ENCODE data around the gene ATXN3. TPM values are rescaled to one million over a fixed set of nuclear protein-coding genes. Genes with fewer than 3 reads are reported as not detected.

Gene ATXN3
- polyA plus RNA-seq, 1 of the 3 experiments (the other 2 are of a cell fraction) = 10.2 TPM

GRCh38 chr14:92143309-92143708, 36.9 kb upstream of the ATXN3 start:
- 93% methylated on average over 4 of the region's 4 CpGs for WGBS (ENCODE audit: low lambda C conversion rate)

GRCh38 chr14:92135269-92135668, 28.9 kb upstream of the ATXN3 start:
- H3K36me3 ChIP-seq (replicated peaks in 1 of 2; ENCODE audit: control insufficient read depth in 1 of 2, insufficient read depth in 2 of 2, low read length in 1 of 2) = peaks cover 55 to 88% of the 10 kb centered on the region in 2 experiments
- no peak overlapping the region for H3K4me2 ChIP-seq
- H3K79me2 ChIP-seq (ENCODE audit: insufficient read depth) = 0 out of 2 replicates have a peak, but pooled peaks cover 3% of the 10 kb centered on the region
- H3K9ac ChIP-seq = no peak overlapping the region
- no peaks in the 10 kb centered on the region for H3K9me2 ChIP-seq
- DNase-seq = peak; percentile 22
- no peak overlapping the region for H3K27ac ChIP-seq (ENCODE audit: low read depth in 2 of 2, low read length in 1 of 2)
- TF ChIP-seq NRF1 (IDR thresholded peaks at IDR 0.05; ENCODE audit: low read depth, low read length) = no peak
- peak; percentile 78 for TF ChIP-seq CTCF (IDR thresholded peaks at IDR 0.05)
- peak; percentile 60 for TF ChIP-seq RAD21 (IDR thresholded peaks at IDR 0.05; ENCODE audit: low read length)
- no peak for TF ChIP-seq GATA2 (CRISPR knock-in tag; IDR thresholded peaks at IDR 0.05)
- TF ChIP-seq RCOR1 (IDR thresholded peaks at IDR 0.05; ENCODE audit: low read length) = no peak
- no peak for TF ChIP-seq RXRA (IDR thresholded peaks at IDR 0.05; ENCODE audit: borderline replicate concordance, low read depth)
- TF ChIP-seq SMC3 (IDR thresholded peaks at IDR 0.05; ENCODE audit: low read depth, low read length) = peak; percentile 30; the same call in 1 of the 2 replicates
- H3K4me1 ChIP-seq (ENCODE audit: control insufficient read depth in 1 of 2, insufficient read depth in 2 of 2, low read depth in 1 of 2, low read length in 1 of 2) = no peaks in the 10 kb centered on the region
- 92% methylated on average over 1 of the region's 1 CpG for WGBS (ENCODE audit: low lambda C conversion rate)
- no peak overlapping the region for H2AFZ ChIP-seq (ENCODE audit: low read depth)
- H3K4me3 ChIP-seq (ENCODE audit: low read depth in 2 of 2, low read length in 1 of 2) = no peak overlapping the region
- no peaks in the 10 kb centered on the region for H4K20me1 ChIP-seq (ENCODE audit: insufficient read depth)
- H3K9me3 ChIP-seq = no peaks in the 10 kb centered on the region
- POLR2A ChIA-PET = interaction anchor here (2.0 kb wide), 1 partner anchor 14 kb away, joined by 4 read pairs; the partner anchor contains the start of genes CPSF2 and NDUFB1
- CTCF ChIA-PET = interaction anchor here (0.6 to 3.5 kb wide), 10 partner anchors 9 to 553 kb away, joined by 3 to 24 read pairs (median 4); partner anchors contain the start of genes ATXN3, CPSF2 and NDUFB1
- peaks cover 8% of the 10 kb centered on the region for H3F3A ChIP-seq (replicated peaks; ENCODE audit: insufficient read depth)
- H3K27me3 ChIP-seq (ENCODE audit: insufficient read depth) = no peaks in the 10 kb centered on the region

More at GRCh38 chr14:92143309-92143708, 36.9 kb upstream of the ATXN3 start:
- Histone ChIP-seq H3K4me1 (ENCODE audit: control insufficient read depth in 1 of 2, insufficient read depth in 2 of 2, low read depth in 1 of 2, low read length in 1 of 2) (peaks cover 0 to 9% of the 10 kb centered on the region in 2 experiments; a peak in 2 of 4 replicates), H3K27me3 (ENCODE audit: insufficient read depth) (no peaks in the 10 kb centered on the region), H3K36me3 (replicated peaks in 1 of 2; ENCODE audit: control insufficient read depth in 1 of 2, insufficient read depth in 2 of 2, low read length in 1 of 2) (peaks cover 70 to 87% of the 10 kb centered on the region in 2 experiments), H3K4me2 (no peak overlapping the region), H3K4me3 (ENCODE audit: low read depth in 2 of 2, low read length in 1 of 2) (no peak overlapping the region), H3K27ac (ENCODE audit: low read depth in 2 of 2, low read length in 1 of 2) (no peak overlapping the region), H2AFZ (ENCODE audit: low read depth) (no peak overlapping the region), H3K9me3 (no peaks in the 10 kb centered on the region), H3K79me2 (ENCODE audit: insufficient read depth) (peaks cover 4% of the 10 kb centered on the region; the same call in 1 of the 2 replicates), H3F3A (replicated peaks; ENCODE audit: insufficient read depth) (peaks cover 3% of the 10 kb centered on the region), H4K20me1 (ENCODE audit: insufficient read depth) (no peaks in the 10 kb centered on the region), H3K9me2 (no peaks in the 10 kb centered on the region), H3K9ac (no peak overlapping the region)
- no peak for DNase-seq
- TF ChIP-seq USF1 (IDR thresholded peaks at IDR 0.05; ENCODE audit: borderline replicate concordance, low read depth) = no peak
- TF ChIP-seq GATA2 (CRISPR knock-in tag; IDR thresholded peaks at IDR 0.05) = no peak
- TF ChIP-seq REST (IDR thresholded peaks at IDR 0.05; ENCODE audit: low read depth, low read length) = no peak
- peak; percentile 52 for TF ChIP-seq NFIC (IDR thresholded peaks at IDR 0.05; ENCODE audit: borderline replicate concordance)
- ChIA-PET POLR2A (no interaction called here), CTCF (interaction anchor here (2.8 kb wide), 1 partner anchor 9 kb away, joined by 24 read pairs; no protein-coding TSS in a partner anchor)
